ENCODE results near the gene LUZP4. TPM values are rescaled to one million over a fixed set of nuclear protein-coding genes. Genes with fewer than 3 reads are reported as not detected.

The LUZP4 gene
- total and polyA plus RNA-seq, 2 donors from 2014 or later, result not detected

GRCh38 chrX:115257711-115258110, 31.8 kb upstream of the LUZP4 start:
- Histone ChIP-seq H3K27me3 (ENCODE audit: control insufficient read depth, insufficient read depth, low read length) (peaks cover 8% of the 10 kb centered on the region), H3K27ac (ENCODE audit: low read depth in 2 of 2, low read length in 2 of 2) (no peak overlapping the region), H3K9ac (ENCODE audit: low read length in 3 of 3) (no peak overlapping the region), H3K9me3 (ENCODE audit: control insufficient read depth in 2 of 3, insufficient read depth in 1 of 3, low read length in 3 of 3) (no peaks in the 10 kb centered on the region), H3K4me3 (ENCODE audit: low read length in 3 of 3) (no peak overlapping the region), H3K4me1 (ENCODE audit: control insufficient read depth in 2 of 3, insufficient read depth in 2 of 3, low read depth in 1 of 3, low read length in 3 of 3) (no peaks in the 10 kb centered on the region), H3K36me3 (ENCODE audit: control insufficient read depth in 2 of 3, insufficient read depth in 3 of 3, low read length in 3 of 3) (no peaks in the 10 kb centered on the region)
- DNase-seq (peak in 1 of 5 donors; percentile 15), FAIRE-seq (no peak)
- TF ChIP-seq, protein P1, sequence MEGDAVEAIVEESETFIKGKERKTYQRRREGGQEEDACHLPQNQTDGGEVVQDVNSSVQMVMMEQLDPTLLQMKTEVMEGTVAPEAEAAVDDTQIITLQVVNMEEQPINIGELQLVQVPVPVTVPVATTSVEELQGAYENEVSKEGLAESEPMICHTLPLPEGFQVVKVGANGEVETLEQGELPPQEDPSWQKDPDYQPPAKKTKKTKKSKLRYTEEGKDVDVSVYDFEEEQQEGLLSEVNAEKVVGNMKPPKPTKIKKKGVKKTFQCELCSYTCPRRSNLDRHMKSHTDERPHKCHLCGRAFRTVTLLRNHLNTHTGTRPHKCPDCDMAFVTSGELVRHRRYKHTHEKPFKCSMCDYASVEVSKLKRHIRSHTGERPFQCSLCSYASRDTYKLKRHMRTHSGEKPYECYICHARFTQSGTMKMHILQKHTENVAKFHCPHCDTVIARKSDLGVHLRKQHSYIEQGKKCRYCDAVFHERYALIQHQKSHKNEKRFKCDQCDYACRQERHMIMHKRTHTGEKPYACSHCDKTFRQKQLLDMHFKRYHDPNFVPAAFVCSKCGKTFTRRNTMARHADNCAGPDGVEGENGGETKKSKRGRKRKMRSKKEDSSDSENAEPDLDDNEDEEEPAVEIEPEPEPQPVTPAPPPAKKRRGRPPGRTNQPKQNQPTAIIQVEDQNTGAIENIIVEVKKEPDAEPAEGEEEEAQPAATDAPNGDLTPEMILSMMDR (IDR thresholded peaks at IDR 0.05; ENCODE audit: borderline replicate concordance, extremely low read depth, insufficient read depth), result no peak
- intact Hi-C loops (cut with DNase I), result no loop called here

GRCh38 chrX:115259238-115259875, 30.2 kb upstream of the LUZP4 start:
- Histone ChIP-seq H3K4me1 (ENCODE audit: control insufficient read depth in 2 of 3, insufficient read depth in 2 of 3, low read depth in 1 of 3, low read length in 3 of 3) (no peaks in the 10 kb centered on the region), H3K27me3 (ENCODE audit: control insufficient read depth, insufficient read depth, low read length) (peaks cover 8% of the 10 kb centered on the region), H3K36me3 (ENCODE audit: control insufficient read depth in 2 of 3, insufficient read depth in 3 of 3, low read length in 3 of 3) (no peaks in the 10 kb centered on the region), H3K9me3 (ENCODE audit: control insufficient read depth in 2 of 3, insufficient read depth in 1 of 3, low read length in 3 of 3) (no peaks in the 10 kb centered on the region), H3K4me3 (ENCODE audit: low read length in 3 of 3) (no peak overlapping the region), H3K27ac (ENCODE audit: low read depth in 2 of 2, low read length in 2 of 2) (no peak overlapping the region), H3K9ac (ENCODE audit: low read length in 3 of 3) (no peak overlapping the region)
- FAIRE-seq (no peak), DNase-seq (peak in 3 of 5 donors; percentile 13 to 54 (median 52))
- intact Hi-C loops (cut with DNase I), result no loop called here
- TF ChIP-seq, protein P1 (IDR thresholded peaks at IDR 0.05; ENCODE audit: borderline replicate concordance, extremely low read depth, insufficient read depth), result no peak

- TF ChIP-seq, protein P1 (IDR thresholded peaks at IDR 0.05; ENCODE audit: borderline replicate concordance, extremely low read depth, insufficient read depth), result no peak
- FAIRE-seq (no peak), DNase-seq (no peak)
- intact Hi-C loops (cut with DNase I), result no loop called here
- Histone ChIP-seq H3K9ac (ENCODE audit: low read length in 3 of 3) (no peak overlapping the region), H3K9me3 (ENCODE audit: control insufficient read depth in 2 of 3, insufficient read depth in 1 of 3, low read length in 3 of 3) (no peaks in the 10 kb centered on the region), H3K27me3 (ENCODE audit: control insufficient read depth, insufficient read depth, low read length) (peaks cover 8% of the 10 kb centered on the region), H3K27ac (ENCODE audit: low read depth in 2 of 2, low read length in 2 of 2) (no peak overlapping the region), H3K4me3 (ENCODE audit: low read length in 3 of 3) (no peak overlapping the region), H3K4me1 (ENCODE audit: control insufficient read depth in 2 of 3, insufficient read depth in 2 of 3, low read depth in 1 of 3, low read length in 3 of 3) (no peaks in the 10 kb centered on the region), H3K36me3 (ENCODE audit: control insufficient read depth in 2 of 3, insufficient read depth in 3 of 3, low read length in 3 of 3) (no peaks in the 10 kb centered on the region)
Observed at GRCh38 chrX:115260330-115260729, 29.2 kb upstream of the LUZP4 start.

- Histone ChIP-seq H3K27ac (ENCODE audit: low read depth in 2 of 2, low read length in 2 of 2) (no peak overlapping the region), H3K4me3 (ENCODE audit: low read length in 3 of 3) (no peak overlapping the region), H3K27me3 (ENCODE audit: control insufficient read depth, insufficient read depth, low read length) (peaks cover 8% of the 10 kb centered on the region), H3K4me1 (ENCODE audit: control insufficient read depth in 2 of 3, insufficient read depth in 2 of 3, low read depth in 1 of 3, low read length in 3 of 3) (no peaks in the 10 kb centered on the region), H3K9me3 (ENCODE audit: control insufficient read depth in 2 of 3, insufficient read depth in 1 of 3, low read length in 3 of 3) (no peaks in the 10 kb centered on the region), H3K9ac (ENCODE audit: low read length in 3 of 3) (no peak overlapping the region), H3K36me3 (ENCODE audit: control insufficient read depth in 2 of 3, insufficient read depth in 3 of 3, low read length in 3 of 3) (no peaks in the 10 kb centered on the region)
- intact Hi-C loops (cut with DNase I), result no loop called here
- TF ChIP-seq, protein P1 (IDR thresholded peaks at IDR 0.05; ENCODE audit: borderline replicate concordance, extremely low read depth, insufficient read depth), result no peak
- FAIRE-seq, result no peak
- DNase-seq, result peak in 1 of 5 donors; percentile 40
Observed at GRCh38 chrX:115261148-115261547, 28.4 kb upstream of the LUZP4 start.
